H9 (cell line): ENCODE measurements around the gene TMEM269. TPM values are rescaled to one million over a fixed set of nuclear protein-coding genes. Genes with fewer than 3 reads are reported as not detected.

ENCODE experiments used
- DNase-seq: peaks from one replicate; pipeline ENCODE4 v3.0.0-alpha.2; 2017
- H2AFZ ChIP-seq: one replicate; pipeline ENCODE4 v1.6.1; 2013; ENCODE audit warnings: mild to moderate bottlenecking, low read length, control low read depth, moderate library complexity
- H2AK5ac ChIP-seq: 2 replicates; pipeline ENCODE4 v1.6.1; 2013; ENCODE audit warnings: low read length, control low read depth, mixed read lengths; ENCODE audit not compliant: insufficient read length
- H2BK120ac ChIP-seq: one replicate; pipeline ENCODE4 v1.6.1; 2013; ENCODE audit warnings: low read depth, mild to moderate bottlenecking, low read length, control low read depth, inconsistent platforms; ENCODE audit not compliant: poor library complexity, severe bottlenecking
- H2BK12ac ChIP-seq: 2 replicates; pipeline ENCODE4 v1.6.1; 2013; ENCODE audit warnings: low read length, control low read depth, mixed read lengths, low read depth; ENCODE audit not compliant: insufficient read length
- H2BK15ac ChIP-seq: 2 replicates; pipeline ENCODE4 v1.6.1; 2013; ENCODE audit warnings: low read depth, low read length, control low read depth
- H2BK20ac ChIP-seq: one replicate; pipeline ENCODE4 v1.6.1; 2013; ENCODE audit warnings: low read depth, mild to moderate bottlenecking, low read length, control low read depth, inconsistent platforms; ENCODE audit not compliant: poor library complexity, severe bottlenecking
- H2BK5ac ChIP-seq: 2 replicates; pipeline ENCODE4 v1.6.1; 2013; ENCODE audit warnings: low read length, control low read depth, mixed read lengths; ENCODE audit not compliant: insufficient read length
- H3K14ac ChIP-seq: 2 replicates; pipeline ENCODE4 v1.6.1; 2013; ENCODE audit warnings: low read length, control low read depth; ENCODE audit not compliant: insufficient read depth
- H3K18ac ChIP-seq: 2 replicates; pipeline ENCODE4 v1.6.1; 2013; ENCODE audit warnings: low read depth, mild to moderate bottlenecking, mixed read lengths, low read length, control low read depth; ENCODE audit not compliant: insufficient read length
- H3K23ac ChIP-seq: 2 replicates; pipeline ENCODE4 v1.6.1; 2013; ENCODE audit warnings: low read length, control low read depth, mixed read lengths, low read depth; ENCODE audit not compliant: insufficient read length
- H3K23me2 ChIP-seq: 2 replicates; pipeline ENCODE4 v1.6.1; 2013; ENCODE audit warnings: low read depth, mild to moderate bottlenecking, mixed read lengths, low read length, control low read depth; ENCODE audit not compliant: insufficient read length, poor library complexity, severe bottlenecking
- H3K27ac ChIP-seq: 2 replicates; pipeline ENCODE4 v1.5.1; 2013; ENCODE audit warnings: low read length, control low read depth, mixed read lengths, low read depth; ENCODE audit not compliant: insufficient read length
- H3K27me3 ChIP-seq: 2 replicates; pipeline ENCODE4 v1.6.1; 2013; ENCODE audit warnings: low read length, control low read depth, inconsistent platforms; ENCODE audit not compliant: insufficient read depth
- H3K4ac ChIP-seq: 2 replicates; pipeline ENCODE4 v1.6.1; 2013; ENCODE audit warnings: low read depth, mild to moderate bottlenecking, control low read depth, inconsistent platforms, low read length, moderate library complexity
- H3K4me1 ChIP-seq: 2 replicates; pipeline ENCODE4 v1.6.1; 2013; ENCODE audit warnings: low read length, control low read depth, inconsistent platforms; ENCODE audit not compliant: insufficient read depth
- H3K4me2 ChIP-seq: 2 replicates; pipeline ENCODE4 v1.6.1; 2013; ENCODE audit warnings: low read length, control low read depth, mixed read lengths; ENCODE audit not compliant: insufficient read length, insufficient read depth
- H3K56ac ChIP-seq: 2 replicates; pipeline ENCODE4 v1.6.1; 2013; ENCODE audit warnings: low read depth, mild to moderate bottlenecking, mixed read lengths, low read length, control low read depth; ENCODE audit not compliant: insufficient read length
- H3K79me1 ChIP-seq: 2 replicates; pipeline ENCODE4 v1.6.1; 2013; ENCODE audit warnings: low read depth, mild to moderate bottlenecking, moderate library complexity, low read length, control low read depth, inconsistent platforms; ENCODE audit not compliant: insufficient read depth, poor library complexity, severe bottlenecking
- H3K79me2 ChIP-seq: 2 replicates; pipeline ENCODE4 v1.6.1; 2013; ENCODE audit warnings: low read length, control low read depth, inconsistent platforms; ENCODE audit not compliant: insufficient read depth
- H3K9ac ChIP-seq: 2 replicates; pipeline ENCODE4 v1.6.1; 2013; ENCODE audit warnings: low read length, control low read depth, mixed read lengths; ENCODE audit not compliant: insufficient read length; ENCODE audit errors: extremely low read depth
- H3K9me3 ChIP-seq: one replicate; pipeline ENCODE4 v1.6.1; 2013; ENCODE audit warnings: low read depth, low read length, inconsistent platforms; ENCODE audit not compliant: control insufficient read depth
- H3T11ph ChIP-seq: one replicate; pipeline ENCODE4 v1.6.1; 2013; ENCODE audit warnings: mild to moderate bottlenecking, low read length, control low read depth, inconsistent platforms
- H4K20me1 ChIP-seq: one replicate; pipeline ENCODE4 v1.6.1; 2013; ENCODE audit not compliant: control insufficient read depth, insufficient read length, insufficient read depth
- H4K5ac ChIP-seq: 2 replicates; pipeline ENCODE4 v1.6.1; 2013; ENCODE audit warnings: low read depth, mild to moderate bottlenecking, mixed read lengths, low read length, control low read depth; ENCODE audit not compliant: insufficient read length
- H4K8ac ChIP-seq: replicated peaks from 2 replicates; pipeline ENCODE4 v1.6.1; 2013; ENCODE audit warnings: low read length, control low read depth, mixed read lengths, low read depth; ENCODE audit not compliant: insufficient read length
- H4K91ac ChIP-seq: 2 replicates; pipeline ENCODE4 v1.6.1; 2013; ENCODE audit warnings: low read depth, mild to moderate bottlenecking, moderate library complexity, mixed read lengths, low read length, control low read depth; ENCODE audit not compliant: insufficient read length
- H3K27ac Mint-ChIP-seq, 3 experiments: 2 replicates in 2 of 3; 3 replicates in 1 of 3; pipeline ENCODE4 v1.8.0; 2020 to 2021; ENCODE audit warnings: mixed read lengths in 3 of 3, mild to moderate bottlenecking in 1 of 3, moderate library complexity in 1 of 3
- H3K27me3 Mint-ChIP-seq: 2 replicates; pipeline ENCODE4 v1.8.0; 2021; ENCODE audit warnings: low read depth, mild to moderate bottlenecking, moderate library complexity, mixed read lengths
- H3K36me3 Mint-ChIP-seq, 3 experiments: 2 replicates in 2 of 3; 3 replicates in 1 of 3; pipeline ENCODE4 v1.8.0; 2020 to 2021; ENCODE audit warnings: low read depth in 3 of 3, mixed read lengths in 3 of 3; ENCODE audit not compliant: insufficient read depth in 1 of 3
- H3K4me1 Mint-ChIP-seq, 2 experiments: 2 replicates each; pipeline ENCODE4 v1.8.0; 2020; ENCODE audit warnings: mixed read lengths in 2 of 2
- H3K4me3 Mint-ChIP-seq, 2 experiments: 2 replicates in 1 of 2; 3 replicates in 1 of 2; pipeline ENCODE4 v1.8.0; 2020 to 2021; ENCODE audit warnings: mild to moderate bottlenecking in 2 of 2, mixed read lengths in 2 of 2, moderate library complexity in 1 of 2
- H3K9me3 Mint-ChIP-seq, 2 experiments: 2 replicates in 1 of 2; 3 replicates in 1 of 2; pipeline ENCODE4 v1.8.0; 2020; ENCODE audit warnings: mild to moderate bottlenecking in 2 of 2, mixed read lengths in 2 of 2, moderate library complexity in 1 of 2
- CTCF ChIP-seq: fragments of 200-600 bp; sonication (generic); conservative IDR thresholded peaks from 3 replicates; pipeline ENCODE4 v1.8.0; 2021; ENCODE audit warnings: antibody characterized with exemption, mild to moderate bottlenecking
- WGBS: extraction: QIAGEN DNeasy Blood & Tissue Kit; methylation state at CpG from one replicate; pipeline ENCODE4 v1.1.7; 2013; ENCODE audit warnings: missing lambda C conversion rate, low lambda C conversion rate, mixed read lengths; ENCODE audit not compliant: insufficient read length; ENCODE audit errors: extremely low coverage; 5-methylcytosine and 5-hydroxymethylcytosine counted together
- total RNA-seq: library from RNA; stranded (reverse); gene quantifications from 2 replicates; pipeline ENCODE4 v1.2.1, GENCODE V29; 2021

The TMEM269 gene
- total RNA-seq, 1 experiment from 2014 or later: 0.17 TPM

GRCh38 chr1:42769811-42770210 lies 15.0 kb upstream of the TMEM269 start:
- Mint-ChIP-seq H3K27ac (no peak overlapping the region), H3K9me3 (no peaks in the 10 kb centered on the region), H3K36me3 (peaks cover 9 to 33% (median 28%) of the 10 kb centered on the region in 3 experiments), H3K4me3 (no peak overlapping the region; a peak in 1 of 5 replicates), H3K27me3 (no peaks in the 10 kb centered on the region), H3K4me1 (peaks cover 8 to 9% of the 10 kb centered on the region in 2 experiments)
- 0 out of 2 replicates have a peak, but pooled peaks cover 3% of the 10 kb centered on the region for H3K79me2 ChIP-seq
- H3K9ac ChIP-seq: no peak overlapping the region
- H3K27ac ChIP-seq: no peak overlapping the region
- H2AK5ac ChIP-seq: no peak overlapping the region
- no peak overlapping the region for H3T11ph ChIP-seq
- no peaks in the 10 kb centered on the region for H4K20me1 ChIP-seq
- no peak overlapping the region for H4K91ac ChIP-seq
- H3K4me2 ChIP-seq: no peak overlapping the region
- H2BK12ac ChIP-seq: no peak overlapping the region
- no peak overlapping the region for H4K5ac ChIP-seq
- no peak overlapping the region for H2BK20ac ChIP-seq
- no peak overlapping the region for H4K8ac ChIP-seq
- H3K4ac ChIP-seq: no peak overlapping the region
- no peaks in the 10 kb centered on the region for H3K79me1 ChIP-seq
- no CpG with 5 or more reads among the region's 3 CpGs for WGBS
- H3K14ac ChIP-seq: no peak overlapping the region
- no peak overlapping the region for H3K23ac ChIP-seq
- peaks cover 7% of the 10 kb centered on the region for H3K23me2 ChIP-seq
- H3K9me3 ChIP-seq: no peaks in the 10 kb centered on the region
- H2BK120ac ChIP-seq: no peak overlapping the region
- H3K18ac ChIP-seq: no peak overlapping the region
- H3K56ac ChIP-seq: no peak overlapping the region
- TF ChIP-seq CTCF: no peak
- H3K27me3 ChIP-seq: no peaks in the 10 kb centered on the region
- DNase-seq: no peak
- no peak overlapping the region for H2AFZ ChIP-seq
- no peak overlapping the region for H2BK5ac ChIP-seq
- H2BK15ac ChIP-seq: no peak overlapping the region
- H3K4me1 ChIP-seq: no peaks in the 10 kb centered on the region
